ENCODE measurements around the gene PKDCC. TPM values are rescaled to one million over a fixed set of nuclear protein-coding genes. Genes with fewer than 3 reads are reported as not detected.

Gene PKDCC
- total and polyA plus RNA-seq, 2 of the 13 experiments (the other 11 are each of a cell fraction or from before 2014, with no cell fraction given) = 52.6 to 58.8 TPM

DNA sequence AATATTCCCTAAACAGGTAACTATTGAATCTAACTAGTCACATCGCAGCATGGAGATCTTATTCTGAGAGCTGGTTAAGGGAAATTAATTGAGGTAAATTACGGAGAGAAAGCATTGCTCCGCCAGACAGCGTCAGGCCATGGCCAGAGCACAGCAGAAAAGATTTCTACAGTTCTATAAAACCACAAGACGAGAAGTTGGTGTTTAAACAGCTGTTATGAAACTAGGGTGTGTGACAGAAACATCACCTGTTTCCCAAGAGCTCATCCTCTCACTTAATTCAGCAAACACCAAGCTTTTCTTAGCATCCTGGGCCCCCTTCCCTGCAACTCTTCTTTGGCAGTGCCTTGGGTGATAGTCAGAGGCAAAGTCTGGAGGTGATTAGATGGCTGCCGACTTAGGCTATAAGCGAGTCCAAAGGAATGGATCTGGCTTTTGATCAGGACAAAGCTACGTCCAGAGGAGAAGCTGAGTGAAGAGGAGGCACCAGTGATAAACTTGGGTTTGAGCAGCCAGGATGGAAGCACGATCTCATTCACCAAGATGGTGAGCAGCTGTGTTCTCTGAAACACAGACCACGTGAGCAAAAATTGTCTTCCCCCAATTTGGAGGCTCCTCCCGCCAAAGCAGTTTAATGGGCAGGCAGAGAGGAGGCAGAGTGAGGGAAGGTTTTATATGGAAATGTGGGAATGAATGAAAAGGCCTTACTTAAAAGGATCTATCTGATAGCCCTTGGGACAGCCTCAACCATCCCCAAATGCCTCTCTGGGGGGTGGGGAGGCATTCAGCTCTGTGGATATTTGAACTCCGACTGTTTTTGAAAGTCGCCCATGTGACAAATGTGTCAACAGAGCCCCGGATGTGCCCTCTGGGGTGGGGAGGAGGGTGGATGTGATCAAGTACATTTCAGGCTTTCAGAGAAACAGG, 57.8 kb downstream of the PKDCC start (continued):
- TF ChIP-seq, protein P1, sequence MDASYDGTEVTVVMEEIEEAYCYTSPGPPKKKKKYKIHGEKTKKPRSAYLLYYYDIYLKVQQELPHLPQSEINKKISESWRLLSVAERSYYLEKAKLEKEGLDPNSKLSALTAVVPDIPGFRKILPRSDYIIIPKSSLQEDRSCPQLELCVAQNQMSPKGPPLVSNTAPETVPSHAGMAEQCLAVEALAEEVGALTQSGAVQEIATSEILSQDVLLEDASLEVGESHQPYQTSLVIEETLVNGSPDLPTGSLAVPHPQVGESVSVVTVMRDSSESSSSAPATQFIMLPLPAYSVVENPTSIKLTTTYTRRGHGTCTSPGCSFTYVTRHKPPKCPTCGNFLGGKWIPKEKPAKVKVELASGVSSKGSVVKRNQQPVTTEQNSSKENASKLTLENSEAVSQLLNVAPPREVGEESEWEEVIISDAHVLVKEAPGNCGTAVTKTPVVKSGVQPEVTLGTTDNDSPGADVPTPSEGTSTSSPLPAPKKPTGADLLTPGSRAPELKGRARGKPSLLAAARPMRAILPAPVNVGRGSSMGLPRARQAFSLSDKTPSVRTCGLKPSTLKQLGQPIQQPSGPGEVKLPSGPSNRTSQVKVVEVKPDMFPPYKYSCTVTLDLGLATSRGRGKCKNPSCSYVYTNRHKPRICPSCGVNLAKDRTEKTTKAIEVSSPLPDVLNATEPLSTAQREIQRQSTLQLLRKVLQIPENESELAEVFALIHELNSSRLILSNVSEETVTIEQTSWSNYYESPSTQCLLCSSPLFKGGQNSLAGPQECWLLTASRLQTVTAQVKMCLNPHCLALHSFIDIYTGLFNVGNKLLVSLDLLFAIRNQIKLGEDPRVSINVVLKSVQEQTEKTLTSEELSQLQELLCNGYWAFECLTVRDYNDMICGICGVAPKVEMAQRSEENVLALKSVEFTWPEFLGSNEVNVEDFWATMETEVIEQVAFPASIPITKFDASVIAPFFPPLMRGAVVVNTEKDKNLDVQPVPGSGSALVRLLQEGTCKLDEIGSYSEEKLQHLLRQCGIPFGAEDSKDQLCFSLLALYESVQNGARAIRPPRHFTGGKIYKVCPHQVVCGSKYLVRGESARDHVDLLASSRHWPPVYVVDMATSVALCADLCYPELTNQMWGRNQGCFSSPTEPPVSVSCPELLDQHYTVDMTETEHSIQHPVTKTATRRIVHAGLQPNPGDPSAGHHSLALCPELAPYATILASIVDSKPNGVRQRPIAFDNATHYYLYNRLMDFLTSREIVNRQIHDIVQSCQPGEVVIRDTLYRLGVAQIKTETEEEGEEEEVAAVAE (CRISPR knock-in tag; IDR thresholded peaks at IDR 0.05; ENCODE audit: borderline replicate concordance) = peak; percentile 55; the same call in 1 of the 2 replicates
- no peak for TF ChIP-seq EZH2 (conservative IDR thresholded peaks at IDR 0.05; ENCODE audit: low read depth, low read length)
- TF ChIP-seq MAZ (IDR thresholded peaks at IDR 0.05; ENCODE audit: borderline replicate concordance, low read depth, low read length) = peak; percentile 59; the same call in 1 of the 2 replicates
- TF ChIP-seq MAZ (CRISPR knock-in tag; IDR thresholded peaks at IDR 0.05; ENCODE audit: low read depth) = no peak
- 0 out of 2 replicates have a peak, but pooled peaks have one; percentile 33 for TF ChIP-seq SSRP1 (CRISPR knock-in tag; IDR thresholded peaks at IDR 0.05)
- 0 out of 2 replicates have a peak, but pooled peaks have one; percentile 55 for TF ChIP-seq ZSCAN22 (CRISPR knock-in tag; IDR thresholded peaks at IDR 0.05)
- TF ChIP-seq HMG20B (CRISPR knock-in tag; conservative IDR thresholded peaks at IDR 0.05) = no peak
- TF ChIP-seq, protein P2, sequence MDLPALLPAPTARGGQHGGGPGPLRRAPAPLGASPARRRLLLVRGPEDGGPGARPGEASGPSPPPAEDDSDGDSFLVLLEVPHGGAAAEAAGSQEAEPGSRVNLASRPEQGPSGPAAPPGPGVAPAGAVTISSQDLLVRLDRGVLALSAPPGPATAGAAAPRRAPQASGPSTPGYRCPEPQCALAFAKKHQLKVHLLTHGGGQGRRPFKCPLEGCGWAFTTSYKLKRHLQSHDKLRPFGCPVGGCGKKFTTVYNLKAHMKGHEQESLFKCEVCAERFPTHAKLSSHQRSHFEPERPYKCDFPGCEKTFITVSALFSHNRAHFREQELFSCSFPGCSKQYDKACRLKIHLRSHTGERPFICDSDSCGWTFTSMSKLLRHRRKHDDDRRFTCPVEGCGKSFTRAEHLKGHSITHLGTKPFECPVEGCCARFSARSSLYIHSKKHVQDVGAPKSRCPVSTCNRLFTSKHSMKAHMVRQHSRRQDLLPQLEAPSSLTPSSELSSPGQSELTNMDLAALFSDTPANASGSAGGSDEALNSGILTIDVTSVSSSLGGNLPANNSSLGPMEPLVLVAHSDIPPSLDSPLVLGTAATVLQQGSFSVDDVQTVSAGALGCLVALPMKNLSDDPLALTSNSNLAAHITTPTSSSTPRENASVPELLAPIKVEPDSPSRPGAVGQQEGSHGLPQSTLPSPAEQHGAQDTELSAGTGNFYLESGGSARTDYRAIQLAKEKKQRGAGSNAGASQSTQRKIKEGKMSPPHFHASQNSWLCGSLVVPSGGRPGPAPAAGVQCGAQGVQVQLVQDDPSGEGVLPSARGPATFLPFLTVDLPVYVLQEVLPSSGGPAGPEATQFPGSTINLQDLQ (CRISPR knock-in tag; IDR thresholded peaks at IDR 0.05) = no peak
- TF ChIP-seq, protein P3, sequence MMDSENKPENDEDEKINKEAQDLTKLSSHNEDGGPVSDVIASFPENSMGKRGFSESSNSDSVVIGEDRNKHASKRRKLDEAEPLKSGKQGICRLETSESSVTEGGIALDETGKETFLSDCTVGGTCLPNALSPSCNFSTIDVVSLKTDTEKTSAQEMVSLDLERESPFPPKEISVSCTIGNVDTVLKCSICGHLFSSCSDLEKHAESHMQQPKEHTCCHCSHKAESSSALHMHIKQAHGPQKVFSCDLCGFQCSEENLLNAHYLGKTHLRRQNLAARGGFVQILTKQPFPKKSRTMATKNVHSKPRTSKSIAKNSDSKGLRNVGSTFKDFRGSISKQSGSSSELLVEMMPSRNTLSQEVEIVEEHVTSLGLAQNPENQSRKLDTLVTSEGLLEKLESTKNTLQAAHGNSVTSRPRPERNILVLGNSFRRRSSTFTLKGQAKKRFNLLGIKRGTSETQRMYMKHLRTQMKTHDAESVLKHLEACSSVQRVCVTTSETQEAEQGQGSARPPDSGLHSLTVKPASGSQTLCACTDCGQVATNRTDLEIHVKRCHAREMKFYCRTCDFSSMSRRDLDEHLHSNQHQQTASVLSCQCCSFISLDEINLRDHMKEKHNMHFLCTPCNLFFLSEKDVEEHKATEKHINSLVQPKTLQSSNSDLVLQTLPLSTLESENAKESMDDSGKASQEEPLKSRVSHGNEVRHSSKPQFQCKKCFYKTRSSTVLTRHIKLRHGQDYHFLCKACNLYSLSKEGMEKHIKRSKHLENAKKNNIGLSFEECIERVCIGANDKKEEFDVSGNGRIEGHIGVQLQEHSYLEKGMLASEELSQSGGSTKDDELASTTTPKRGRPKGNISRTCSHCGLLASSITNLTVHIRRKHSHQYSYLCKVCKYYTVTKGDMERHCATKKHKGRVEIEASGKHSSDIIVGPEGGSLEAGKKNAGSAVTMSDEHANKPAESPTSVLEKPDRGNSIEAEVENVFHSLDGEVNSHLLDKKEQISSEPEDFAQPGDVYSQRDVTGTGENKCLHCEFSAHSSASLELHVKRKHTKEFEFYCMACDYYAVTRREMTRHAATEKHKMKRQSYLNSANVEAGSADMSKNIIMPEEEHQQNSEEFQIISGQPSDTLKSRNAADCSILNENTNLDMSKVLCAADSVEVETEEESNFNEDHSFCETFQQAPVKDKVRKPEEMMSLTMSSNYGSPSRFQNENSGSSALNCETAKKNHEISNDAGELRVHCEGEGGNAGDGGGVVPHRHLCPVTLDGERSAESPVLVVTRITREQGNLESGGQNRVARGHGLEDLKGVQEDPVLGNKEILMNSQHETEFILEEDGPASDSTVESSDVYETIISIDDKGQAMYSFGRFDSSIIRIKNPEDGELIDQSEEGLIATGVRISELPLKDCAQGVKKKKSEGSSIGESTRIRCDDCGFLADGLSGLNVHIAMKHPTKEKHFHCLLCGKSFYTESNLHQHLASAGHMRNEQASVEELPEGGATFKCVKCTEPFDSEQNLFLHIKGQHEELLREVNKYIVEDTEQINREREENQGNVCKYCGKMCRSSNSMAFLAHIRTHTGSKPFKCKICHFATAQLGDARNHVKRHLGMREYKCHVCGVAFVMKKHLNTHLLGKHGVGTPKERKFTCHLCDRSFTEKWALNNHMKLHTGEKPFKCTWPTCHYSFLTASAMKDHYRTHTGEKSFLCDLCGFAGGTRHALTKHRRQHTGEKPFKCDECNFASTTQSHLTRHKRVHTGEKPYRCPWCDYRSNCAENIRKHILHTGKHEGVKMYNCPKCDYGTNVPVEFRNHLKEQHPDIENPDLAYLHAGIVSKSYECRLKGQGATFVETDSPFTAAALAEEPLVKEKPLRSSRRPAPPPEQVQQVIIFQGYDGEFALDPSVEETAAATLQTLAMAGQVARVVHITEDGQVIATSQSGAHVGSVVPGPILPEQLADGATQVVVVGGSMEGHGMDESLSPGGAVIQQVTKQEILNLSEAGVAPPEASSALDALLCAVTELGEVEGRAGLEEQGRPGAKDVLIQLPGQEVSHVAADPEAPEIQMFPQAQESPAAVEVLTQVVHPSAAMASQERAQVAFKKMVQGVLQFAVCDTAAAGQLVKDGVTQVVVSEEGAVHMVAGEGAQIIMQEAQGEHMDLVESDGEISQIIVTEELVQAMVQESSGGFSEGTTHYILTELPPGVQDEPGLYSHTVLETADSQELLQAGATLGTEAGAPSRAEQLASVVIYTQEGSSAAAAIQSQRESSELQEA (CRISPR knock-in tag; IDR thresholded peaks at IDR 0.05; ENCODE audit: not compliant biosample characterization) = no peak
- no peak for TF ChIP-seq ZSCAN21 (CRISPR knock-in tag; IDR thresholded peaks at IDR 0.05; ENCODE audit: borderline replicate concordance)
- TF ChIP-seq ZNF839 (CRISPR knock-in tag; IDR thresholded peaks at IDR 0.05; ENCODE audit: borderline replicate concordance) = no peak
- 0 out of 2 replicates have a peak, but pooled peaks have one; percentile 46 for TF ChIP-seq ZNF333 (CRISPR knock-in tag; IDR thresholded peaks at IDR 0.05; ENCODE audit: borderline replicate concordance)

Measured in HepG2 (cell line).